Heart right ventricle (tissue), 16 donors: Measurements from ENCODE around the gene PIK3AP1. TPM values are rescaled to one million over a fixed set of nuclear protein-coding genes. Genes with fewer than 3 reads are reported as not detected.
"Not testable (repeated sequence)": the region's sequence is repeated elsewhere in the genome, so short reads cannot be mapped to it uniquely, and the experiment has no call there.

Source experiments
- ATAC-seq, 8 donors: fragments of 200-7000 bp; cut with Tn5 transposase; one replicate each; pipeline ENCODE4 v1.9.1; 2020; ENCODE audit warnings: mild to moderate bottlenecking in 8 of 8, moderate library complexity in 8 of 8, moderate number of reproducible peaks in 1 of 8
- DNase-seq, 2 donors: peaks; one replicate each; pipeline ENCODE4 v3.0.0-alpha.2; 2020
- H3K27ac ChIP-seq, 10 donors: fragments of 200-600 bp; sonication (generic) in 2 of 10; one replicate each; pipeline versions ENCODE4 v1.5.0 to v1.8.0; 2020 to 2022; ENCODE audit warnings: mild to moderate bottlenecking in 3 of 10
- H3K27me3 ChIP-seq, 7 donors: fragments of 200-600 bp; one replicate each; pipeline ENCODE4 v1.8.0; 2021 to 2022; ENCODE audit warnings: mild to moderate bottlenecking in 2 of 7
- H3K36me3 ChIP-seq, 9 donors: fragments of 200-600 bp; sonication (generic) in 1 of 9; one replicate each; pipeline versions ENCODE4 v1.5.0 to v1.8.0; 2020 to 2022; ENCODE audit warnings: mild to moderate bottlenecking in 2 of 9
- H3K4me1 ChIP-seq, 9 donors: fragments of 200-600 bp; sonication (generic) in 1 of 9; one replicate each; pipeline versions ENCODE4 v1.5.0 to v1.8.0; 2020 to 2022; ENCODE audit warnings: mild to moderate bottlenecking in 4 of 9
- H3K4me3 ChIP-seq, 10 donors: fragments of 200-600 bp; sonication (generic) in 2 of 10; one replicate each; pipeline versions ENCODE4 v1.5.0 to v1.8.0; 2020 to 2022; ENCODE audit warnings: mild to moderate bottlenecking in 7 of 10, moderate library complexity in 2 of 10
- H3K9me3 ChIP-seq, 11 donors: fragments of 200-600 bp in 10 of 11; sonication (generic) in 2 of 11; one replicate each; pipeline versions ENCODE4 v1.5.0 to v1.8.0; 2013 to 2022; ENCODE audit warnings: mild to moderate bottlenecking in 2 of 11, control low read depth in 1 of 11, moderate library complexity in 1 of 11
- WGBS, 2 donors: extraction: QIAGEN DNeasy Blood & Tissue Kit; methylation state at CpG; one replicate each; pipeline ENCODE4 v1.1.7; 2013; ENCODE audit warnings: inconsistent platforms in 1 of 2; 5-methylcytosine and 5-hydroxymethylcytosine counted together
- intact Hi-C, 10 donors: fragments of 100-400 bp; cut with DNase I; formaldehyde crosslinking; loops; one replicate each; pipeline versions ENCODE4 v1.11.1 to v1.14.2; 2022
- polyA plus RNA-seq, 2 donors: library from polyadenylated mRNA; stranded (reverse); fragments of 200-250 nt; gene quantifications; one replicate each; pipeline ENCODE4 v1.2.3, GENCODE V29; 2013
- total RNA-seq, 10 donors: library from RNA; stranded (reverse); fragmentation: NEBNext Ultra II Directional in 3 of 10; extraction: Animal tissue kit (Norgen Biotek cat#: 25700) in 3 of 10; gene quantifications; one replicate each; pipeline versions ENCODE4 v1.2.1 to v1.2.4, GENCODE V29; 2021 to 2023
- TF ChIP-seq, protein P1 (sequence below), 9 donors: fragments of 200-600 bp; sonication (generic) in 2 of 9; IDR thresholded peaks; one replicate each; pipeline versions ENCODE4 v1.5.0 to v1.8.0; 2021 to 2022; ENCODE audit warnings: antibody characterized with exemption in 9 of 9, mild to moderate bottlenecking in 5 of 9, moderate library complexity in 1 of 9
- donor health status: Arrhythmogenic right ventricular cardiomyopathy.
- donor health status: ischemic (EF 13 %, LVEDD 7.1; RV severe dilation, severe dysfunction).
- donor health status: healthy with polysubstance abuse.
- donor health status: DM: no; HTN: yes; CAD: no.
- donor health status: DM: no; HTN: no; CAD: no.
- donor health status: ischemic (EF 25% LVEDD 6.9; RV normal size, moderate dysfunction).
- donor health status: ischemic (EF 25% LVEDD 5.7; RV mildly dilated, moderate dysfunction).
- donor health status: healthy.
- donor health status: DM: yes; HTN: yes; CAD: no.
- donor health status: Ischemic cardiomyopathy.
- donor health status: ischemic (EF 35%, LVEDD 5.7; RV mildly dilated, moderate dysfunction).
- donor health status: nonischemic (EF 11% LVEDD 7.7; RV severe dilation, severe dysfunction).
- donor health status: DM: yes; HTN: yes; CAD: no.
- donor health status: PGD.
- donor health status: ischemic (EF 29% LVEDD 5.4; RV normal size, mild dysfunction).
- donor health status: nonischemic (EF 23%, LVEDD 6.1; RV moderate dilation, normal function).

The PIK3AP1 gene
- total and polyA plus RNA-seq, 12 donors: 1.0 to 22.1 (median 3.6) TPM

DNA sequence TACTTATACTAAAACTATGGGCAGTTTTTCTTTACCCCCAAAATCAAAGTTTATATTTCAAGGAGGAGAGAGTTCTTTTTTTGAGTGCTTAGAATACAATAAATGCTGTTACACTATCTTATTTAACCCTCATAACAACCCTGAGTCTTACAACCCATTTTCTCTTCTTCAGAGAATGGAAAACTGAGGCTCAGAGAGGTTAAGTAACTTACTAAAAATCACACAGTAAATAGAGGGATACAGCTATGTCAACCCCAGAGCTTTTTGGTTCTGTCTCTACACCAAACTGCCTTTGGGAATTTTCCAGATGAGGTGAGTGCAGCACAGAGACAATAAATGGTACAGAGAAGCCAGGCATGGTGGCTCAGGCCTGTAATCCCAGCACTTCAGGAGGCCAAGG is 25.6 kb upstream of the PIK3AP1 start:
- Histone ChIP-seq H3K9me3 (no peaks in the 10 kb centered on the region), H3K27me3 (peaks cover 0 to 6% (median 0%) of the 10 kb centered on the region in 7 donors), H3K4me1 (peaks cover 0 to 32% (median 0%) of the 10 kb centered on the region in 9 donors), H3K36me3 (no peaks in the 10 kb centered on the region), H3K27ac (no peak overlapping the region), H3K4me3 (no peak overlapping the region)
- TF ChIP-seq, protein P1, sequence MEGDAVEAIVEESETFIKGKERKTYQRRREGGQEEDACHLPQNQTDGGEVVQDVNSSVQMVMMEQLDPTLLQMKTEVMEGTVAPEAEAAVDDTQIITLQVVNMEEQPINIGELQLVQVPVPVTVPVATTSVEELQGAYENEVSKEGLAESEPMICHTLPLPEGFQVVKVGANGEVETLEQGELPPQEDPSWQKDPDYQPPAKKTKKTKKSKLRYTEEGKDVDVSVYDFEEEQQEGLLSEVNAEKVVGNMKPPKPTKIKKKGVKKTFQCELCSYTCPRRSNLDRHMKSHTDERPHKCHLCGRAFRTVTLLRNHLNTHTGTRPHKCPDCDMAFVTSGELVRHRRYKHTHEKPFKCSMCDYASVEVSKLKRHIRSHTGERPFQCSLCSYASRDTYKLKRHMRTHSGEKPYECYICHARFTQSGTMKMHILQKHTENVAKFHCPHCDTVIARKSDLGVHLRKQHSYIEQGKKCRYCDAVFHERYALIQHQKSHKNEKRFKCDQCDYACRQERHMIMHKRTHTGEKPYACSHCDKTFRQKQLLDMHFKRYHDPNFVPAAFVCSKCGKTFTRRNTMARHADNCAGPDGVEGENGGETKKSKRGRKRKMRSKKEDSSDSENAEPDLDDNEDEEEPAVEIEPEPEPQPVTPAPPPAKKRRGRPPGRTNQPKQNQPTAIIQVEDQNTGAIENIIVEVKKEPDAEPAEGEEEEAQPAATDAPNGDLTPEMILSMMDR (IDR thresholded peaks at IDR 0.05): no peak
- DNase-seq: no peak
- no peak for ATAC-seq
- intact Hi-C loops: loop anchor here in 5 of 10 donors (10.0 kb wide), 3 partner anchors 101 to 371 kb away; no protein-coding TSS in a partner anchor

DNA sequence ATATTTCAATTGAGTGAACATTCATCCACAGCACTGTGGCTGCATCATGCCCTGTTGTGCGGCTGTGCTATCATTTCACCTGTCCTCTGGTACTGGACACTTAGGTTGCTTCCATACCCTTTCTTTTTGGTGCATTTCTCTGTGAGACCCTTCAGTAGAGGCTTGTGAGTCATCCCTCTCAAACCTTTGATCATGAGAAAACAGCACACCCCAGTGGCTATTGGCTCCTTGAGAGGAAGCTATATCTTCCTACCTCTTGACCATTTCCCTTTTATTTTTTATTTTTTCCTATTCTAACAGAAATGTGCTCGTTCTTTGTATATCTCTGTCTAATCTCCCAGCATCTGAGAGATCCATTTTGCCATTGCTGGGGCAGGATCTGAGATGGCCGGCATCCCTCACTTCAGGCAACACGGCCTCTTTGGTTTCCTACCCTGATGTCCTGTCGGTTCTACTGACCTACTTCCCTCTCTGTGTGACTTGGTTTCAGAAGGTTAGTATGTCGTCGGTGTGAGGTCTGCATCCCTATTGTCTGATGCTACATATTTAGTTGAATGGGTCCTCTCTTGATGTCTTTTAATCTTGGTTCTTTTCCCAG is 23.8 kb upstream of the PIK3AP1 start:
- WGBS, 2 donors: 55 to 68% methylated on average over 7 of the region's 7 CpGs
- H3K9me3 ChIP-seq: no peaks in the 10 kb centered on the region
- intact Hi-C loops: loop anchor here in 6 of 10 donors (5.0 to 10.0 kb wide), 4 partner anchors 99 to 372 kb away; no protein-coding TSS in a partner anchor

GRCh38 chr10:96741557-96741956 is 21.2 kb upstream of the PIK3AP1 start:
- ATAC-seq, H3K36me3 ChIP-seq, H3K27me3 ChIP-seq, DNase-seq, H3K4me3 ChIP-seq, H3K9me3 ChIP-seq: not testable (repeated sequence)
- 71 to 83% methylated on average over 6 of the region's 6 CpGs for WGBS, 2 donors
- Histone ChIP-seq H3K27ac (peak overlapping the region in 3 of 10 donors; percentile 36 to 82 (median 51)), H3K4me1 (peaks cover 0 to 27% (median 0%) of the 10 kb centered on the region in 9 donors)
- intact Hi-C loops: loop anchor here in 6 of 10 donors (5.0 to 10.0 kb wide), 4 partner anchors 97 to 369 kb away; no protein-coding TSS in a partner anchor

More for the DNA sequence above, 23.8 kb upstream of the PIK3AP1 start:
- no peak overlapping the region for H3K27ac ChIP-seq
- H3K36me3 ChIP-seq: no peaks in the 10 kb centered on the region
- peaks cover 0 to 43% (median 0%) of the 10 kb centered on the region in 9 donors for H3K4me1 ChIP-seq
- no peak overlapping the region for H3K4me3 ChIP-seq
- ATAC-seq: peak in 1 of 8 donors; percentile 55
- H3K27me3 ChIP-seq: peaks cover 0 to 9% (median 0%) of the 10 kb centered on the region in 7 donors
- no peak for DNase-seq
- TF ChIP-seq, protein P1 (IDR thresholded peaks at IDR 0.05): peak in 8 of 9 donors; percentile 8 to 51 (median 30)

- Histone ChIP-seq H3K4me3 (no peak overlapping the region), H3K4me1 (peaks cover 0 to 27% (median 0%) of the 10 kb centered on the region in 9 donors), H3K27ac (peak overlapping the region in 4 of 10 donors; percentile 31 to 82 (median 44)), H3K9me3 (no peaks in the 10 kb centered on the region), H3K27me3 (peaks cover 0 to 9% (median 0%) of the 10 kb centered on the region in 7 donors), H3K36me3 (no peaks in the 10 kb centered on the region)
- DNase-seq (peak; percentile 46 to 51), ATAC-seq (peak; percentile 44 to 91 (median 80))
- TF ChIP-seq, protein P1 (IDR thresholded peaks at IDR 0.05): no peak
- intact Hi-C loops: loop anchor here in 6 of 10 donors (5.0 to 10.0 kb wide), 4 partner anchors 96 to 368 kb away; no protein-coding TSS in a partner anchor
- 52 to 62% methylated on average over 9 of the region's 9 CpGs for WGBS, 2 donors
Measured at GRCh38 chr10:96740579-96741281, 20.4 kb upstream of the PIK3AP1 start.
